ENCODE data around the gene TRERF1.

- TF ChIP-seq, protein P1, sequence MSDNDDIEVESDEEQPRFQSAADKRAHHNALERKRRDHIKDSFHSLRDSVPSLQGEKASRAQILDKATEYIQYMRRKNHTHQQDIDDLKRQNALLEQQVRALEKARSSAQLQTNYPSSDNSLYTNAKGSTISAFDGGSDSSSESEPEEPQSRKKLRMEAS (IDR thresholded peaks at IDR 0.05; ENCODE audit: low read depth) = no peak
- no peak for TF ChIP-seq SIN3A (IDR thresholded peaks at IDR 0.05; ENCODE audit: borderline replicate concordance, low read depth, low read length)
- no peak for TF ChIP-seq TAF1 (IDR thresholded peaks at IDR 0.05; ENCODE audit: borderline replicate concordance, low read depth, low read length)
These were observed 213.9 kb downstream of the TRERF1 start for GRCh38 chr6:42237857-42238256.

Measured in SK-N-SH (cell line).